ENCODE data around the gene EML1.
"Not testable (repeated sequence)": the region's sequence is repeated elsewhere in the genome, so short reads cannot be mapped to it uniquely, and the experiment has no call there.

EML1 gene

GRCh38 chr14:99938896-99939295, 145.7 kb downstream of the EML1 start:
- no peak for DNase-seq (ENCODE audit: low spot score)

GRCh38 chr14:99939421-99939820, 146.2 kb downstream of the EML1 start:
- DNase-seq (ENCODE audit: low spot score): no peak

GRCh38 chr14:99940064-99940463, 146.9 kb downstream of the EML1 start:
- no peak for DNase-seq (ENCODE audit: low spot score)

- DNase-seq (ENCODE audit: low spot score): no peak
Observed at GRCh38 chr14:99941211-99941610, 148.0 kb downstream of the EML1 start.

GRCh38 chr14:99943620-99944019, 150.4 kb downstream of the EML1 start:
- DNase-seq (ENCODE audit: low spot score): no peak

GRCh38 chr14:99944241-99944651, 151.0 kb downstream of the EML1 start:
- no peak for DNase-seq (ENCODE audit: low spot score)

- DNase-seq (ENCODE audit: low spot score): no peak
Observed at GRCh38 chr14:99945732-99946651, 152.8 kb downstream of the EML1 start.

GRCh38 chr14:99946652-99947489, 153.7 kb downstream of the EML1 start:
- no peak for DNase-seq (ENCODE audit: low spot score)

GRCh38 chr14:99947695-99948094, 154.5 kb downstream of the EML1 start:
- DNase-seq (ENCODE audit: low spot score): no peak

- DNase-seq (ENCODE audit: low spot score): not testable (repeated sequence)
Observed at GRCh38 chr14:99949011-99949732, 156.0 kb downstream of the EML1 start.

- no peak for DNase-seq (ENCODE audit: low spot score)
Observed at GRCh38 chr14:99950181-99950580, 157.0 kb downstream of the EML1 start.

GRCh38 chr14:99951085-99951484, 157.9 kb downstream of the EML1 start:
- DNase-seq (ENCODE audit: low spot score): no peak

GRCh38 chr14:99952039-99952438, 158.8 kb downstream of the EML1 start:
- DNase-seq (ENCODE audit: low spot score): no peak

- DNase-seq (ENCODE audit: low spot score): no peak
Observed at GRCh38 chr14:99952453-99952852, 159.2 kb downstream of the EML1 start.

GRCh38 chr14:99955826-99956455, 162.7 kb downstream of the EML1 start:
- no peak for DNase-seq (ENCODE audit: low spot score)

GRCh38 chr14:99958380-99958779, 165.2 kb downstream of the EML1 start:
- no peak for DNase-seq (ENCODE audit: low spot score)

- no peak for DNase-seq (ENCODE audit: low spot score)
Observed at GRCh38 chr14:99961826-99962518, 168.8 kb downstream of the EML1 start.

GRCh38 chr14:99964979-99965378, 171.8 kb downstream of the EML1 start:
- no peak for DNase-seq (ENCODE audit: low spot score)

GRCh38 chr14:99966037-99966835, 173.0 kb downstream of the EML1 start:
- DNase-seq (ENCODE audit: low spot score): no peak

- no peak for DNase-seq (ENCODE audit: low spot score)
Observed at GRCh38 chr14:99966912-99967311, 173.7 kb downstream of the EML1 start.
